SHP77 treated with DMSO at 0.1 percent for 48 hours (cell line): Measurements from ENCODE around the gene AGPS.
"Not testable (repeated sequence)": the region's sequence is repeated elsewhere in the genome, so short reads cannot be mapped to it uniquely, and the experiment has no call there.

Experiments used
- DNase-seq: peaks from one replicate; lab custom pipeline; 2025; lab: John Stamatoyannopoulos, UW

AGPS gene

DNA sequence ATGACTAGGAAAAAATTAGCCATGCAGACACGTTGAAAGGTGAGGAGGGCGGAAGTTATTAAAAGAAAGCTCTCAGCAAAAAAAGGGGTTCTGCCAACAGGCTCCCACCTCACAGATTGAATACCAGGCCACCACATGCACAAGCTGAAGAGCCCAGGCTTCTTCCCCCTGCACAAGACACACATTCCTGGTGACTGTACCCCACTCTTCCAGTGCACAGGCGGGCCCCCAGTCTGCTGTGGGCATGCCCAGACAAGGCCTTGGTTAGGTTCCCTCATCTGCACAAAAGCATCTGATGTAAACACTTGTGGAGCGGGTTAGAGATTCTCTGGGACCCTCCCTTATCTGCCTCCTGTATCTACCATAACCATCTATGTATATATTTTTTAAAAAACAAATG is 81.7 kb downstream of the AGPS start:
- DNase-seq = no peak

DNA sequence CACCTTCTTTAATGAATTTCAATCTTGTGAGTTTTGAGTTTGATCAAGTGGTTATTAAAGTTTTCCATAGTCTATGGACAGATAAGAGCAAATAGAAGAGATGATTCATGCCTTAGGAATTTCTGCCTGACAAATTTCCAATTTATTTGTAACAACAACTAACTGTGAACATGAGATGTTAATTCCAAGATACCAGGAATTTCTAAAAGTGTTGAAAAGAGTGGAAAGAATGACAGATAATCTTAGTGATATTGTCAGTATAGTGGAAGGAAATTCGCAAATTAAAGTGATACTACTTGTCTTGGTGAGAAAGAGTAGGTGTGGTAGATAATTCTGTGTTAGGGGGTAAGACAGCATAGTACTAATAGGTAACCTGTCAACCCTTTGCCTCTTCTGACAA is 82.4 kb downstream of the AGPS start:
- no peak for DNase-seq

- DNase-seq = no peak
Observed at GRCh38 chr2:177476897-177477296, 84.3 kb downstream of the AGPS start.

DNA sequence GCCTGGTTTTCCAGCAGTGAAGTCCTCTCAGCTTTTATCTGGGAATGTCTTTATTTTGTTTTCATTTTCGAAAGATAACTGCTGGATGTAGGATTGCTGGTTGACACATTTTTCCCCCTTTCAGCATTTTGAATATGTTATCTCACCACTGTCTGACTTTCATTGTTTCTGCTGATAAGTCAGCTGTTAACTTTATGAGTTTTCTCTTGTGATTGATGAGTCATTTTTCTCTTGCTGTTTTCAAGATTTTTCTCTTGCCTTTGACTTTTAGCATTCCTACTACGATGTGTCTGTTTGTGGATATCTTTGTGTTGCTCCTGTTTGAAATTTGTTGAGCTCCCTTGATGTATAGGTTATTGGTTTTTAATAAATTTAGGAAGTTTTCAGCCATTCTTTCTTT is 85.5 kb downstream of the AGPS start:
- DNase-seq = no peak

GRCh38 chr2:177478907-177479306 is 86.3 kb downstream of the AGPS start:
- DNase-seq = no peak

- DNase-seq = no peak
Observed at GRCh38 chr2:177482195-177482594, 89.6 kb downstream of the AGPS start.

- no peak for DNase-seq
Observed at GRCh38 chr2:177483531-177483930, 91.0 kb downstream of the AGPS start.

DNA sequence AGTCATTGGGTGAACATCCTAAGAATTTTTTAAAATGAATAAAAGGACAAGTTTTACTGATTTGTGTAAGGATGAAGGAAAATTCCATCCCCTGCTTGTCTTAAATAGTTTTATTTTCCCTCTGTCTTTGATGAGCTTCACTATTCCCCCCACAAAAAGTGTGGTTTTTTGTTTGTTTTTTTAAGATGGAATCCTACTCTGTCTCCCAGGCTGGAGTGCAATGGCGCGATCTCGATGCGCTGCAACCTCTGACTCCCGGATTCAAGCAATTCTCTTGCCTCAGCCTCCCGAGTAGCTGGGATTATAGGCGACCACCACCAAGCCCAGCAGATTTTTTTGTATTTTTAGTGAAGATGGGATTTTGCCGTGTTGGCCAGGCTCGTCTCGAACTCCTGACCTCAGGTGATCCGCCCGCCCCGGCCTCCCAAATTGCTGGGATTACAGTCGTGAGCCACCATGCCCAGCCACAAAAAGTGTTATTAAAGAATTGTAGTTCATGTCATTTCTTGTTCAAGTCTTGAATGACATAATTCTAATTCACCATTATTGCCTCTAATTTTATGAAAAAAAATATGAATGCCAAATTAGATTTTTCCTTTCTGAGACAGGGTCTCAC is 91.7 kb downstream of the AGPS start:
- no peak for DNase-seq

DNA sequence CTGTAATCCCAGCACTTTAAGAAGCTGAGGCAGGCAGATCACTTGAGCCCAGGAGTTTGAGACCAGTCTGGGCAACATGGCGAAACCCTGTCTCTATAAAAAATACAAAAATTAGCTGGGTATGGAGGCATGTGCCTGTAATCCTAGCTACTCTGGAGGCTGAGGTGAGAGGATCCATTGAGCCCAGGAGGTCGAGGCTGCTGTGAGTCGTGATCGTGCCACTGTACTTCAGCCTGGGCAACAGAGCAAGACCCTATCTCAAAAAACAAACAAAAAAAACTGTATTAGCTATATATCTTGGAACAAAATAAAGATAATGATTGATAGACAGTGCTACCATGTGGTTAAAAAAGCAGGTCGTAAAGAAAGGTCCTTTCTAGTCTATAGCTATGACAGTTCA is 93.1 kb downstream of the AGPS start:
- DNase-seq = not testable (repeated sequence)

- no peak for DNase-seq
Observed at GRCh38 chr2:177489719-177490301, 97.2 kb downstream of the AGPS start.

DNA sequence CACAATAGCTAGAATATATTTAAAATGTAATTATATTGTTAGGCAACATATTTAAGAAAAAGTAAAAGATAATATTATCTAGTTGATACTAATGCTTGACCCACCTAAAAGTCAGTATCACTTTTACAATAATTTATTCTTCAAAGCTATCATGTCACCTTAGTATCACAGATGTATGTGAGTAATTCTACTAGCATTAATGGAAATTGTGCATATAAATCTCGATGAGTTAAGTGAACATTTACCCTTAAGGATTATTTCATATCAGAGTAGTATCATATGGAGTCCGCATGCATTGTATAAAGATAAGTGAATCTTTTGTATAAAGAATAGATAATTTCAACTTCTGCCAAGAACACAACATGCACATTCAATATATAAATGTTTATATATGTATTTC is 103.4 kb downstream of the AGPS start:
- DNase-seq = no peak

GRCh38 chr2:177496921-177497320 is 104.3 kb downstream of the AGPS start:
- DNase-seq = no peak

DNA sequence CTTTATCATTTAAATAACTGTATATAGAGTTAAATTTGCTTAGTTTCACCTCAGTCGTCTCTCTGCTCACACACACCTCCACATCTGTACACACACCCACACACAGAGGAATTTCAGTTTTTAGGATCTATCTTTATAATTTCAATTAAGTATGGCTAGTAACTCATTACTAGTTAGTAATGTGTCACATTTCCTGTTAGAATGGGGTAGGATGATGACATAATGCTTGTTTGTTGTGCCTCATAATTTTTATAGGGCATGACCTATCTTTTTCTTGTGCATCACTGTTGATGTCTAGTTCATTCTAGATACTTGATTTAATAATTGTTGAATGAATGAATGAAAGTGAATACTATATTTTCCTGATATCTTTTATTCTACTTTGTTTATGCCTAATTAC is 108.6 kb downstream of the AGPS start:
- DNase-seq = no peak

DNA sequence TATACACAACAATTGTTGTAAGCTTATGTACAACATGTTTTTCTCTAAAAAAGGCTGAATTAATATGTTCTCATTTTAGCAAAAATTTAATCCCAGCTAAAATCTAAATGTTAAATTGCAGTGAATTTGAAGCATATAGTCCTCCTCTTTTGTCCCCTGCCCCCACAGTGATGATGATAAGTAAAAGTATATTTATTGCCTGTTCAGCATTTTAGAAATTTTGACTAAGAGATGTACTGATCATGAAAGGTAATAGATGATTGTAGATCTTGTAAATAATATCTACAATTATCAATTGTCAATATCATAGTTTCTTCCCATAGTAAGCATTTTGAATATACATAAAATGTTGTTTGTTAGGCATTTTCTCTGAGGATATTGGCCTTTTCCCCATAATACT is 113.9 kb downstream of the AGPS start:
- no peak for DNase-seq

DNA sequence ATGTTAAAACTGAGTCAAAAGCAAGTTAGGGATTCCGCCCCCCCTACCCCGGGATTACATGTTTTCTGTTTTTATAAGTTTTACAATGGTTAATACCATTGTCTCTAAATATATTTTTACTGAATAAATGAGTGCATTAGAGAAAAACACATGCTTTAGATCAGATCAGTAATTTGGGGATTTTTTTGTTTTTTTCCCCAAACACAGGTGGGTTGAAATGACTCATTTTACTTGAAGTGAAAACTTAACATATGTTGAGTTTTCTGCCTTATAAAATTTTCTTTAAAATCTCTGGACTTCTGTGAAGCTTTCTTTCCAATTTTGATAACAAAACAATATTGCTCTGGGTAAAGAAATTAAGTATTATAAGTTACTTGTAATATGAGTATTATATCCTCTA is 114.4 kb downstream of the AGPS start:
- no peak for DNase-seq

- no peak for DNase-seq
Observed at GRCh38 chr2:177516824-177517544, 124.4 kb downstream of the AGPS start.

DNA sequence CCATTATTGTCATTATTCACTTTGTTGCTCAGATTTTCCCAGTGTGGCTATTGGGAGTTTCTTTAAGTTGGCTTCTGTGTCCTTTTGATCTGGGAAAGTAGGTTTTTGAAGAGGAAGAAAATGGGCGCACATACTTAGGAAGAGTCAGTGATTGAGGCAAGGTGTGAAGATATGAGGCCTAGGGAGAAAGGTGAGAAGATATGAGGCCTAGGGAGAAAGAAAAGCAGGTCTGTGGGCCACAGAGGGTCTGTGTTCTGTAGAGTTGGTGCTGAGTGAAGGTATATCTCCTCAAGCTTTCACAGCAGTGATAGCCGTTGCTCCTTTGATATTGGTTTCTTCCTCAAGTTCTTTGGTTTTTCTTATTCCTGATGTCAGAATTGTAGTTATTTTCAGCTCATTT is 126.2 kb downstream of the AGPS start:
- no peak for DNase-seq

- no peak for DNase-seq
Observed at GRCh38 chr2:177519534-177520115, 127.1 kb downstream of the AGPS start.

DNA sequence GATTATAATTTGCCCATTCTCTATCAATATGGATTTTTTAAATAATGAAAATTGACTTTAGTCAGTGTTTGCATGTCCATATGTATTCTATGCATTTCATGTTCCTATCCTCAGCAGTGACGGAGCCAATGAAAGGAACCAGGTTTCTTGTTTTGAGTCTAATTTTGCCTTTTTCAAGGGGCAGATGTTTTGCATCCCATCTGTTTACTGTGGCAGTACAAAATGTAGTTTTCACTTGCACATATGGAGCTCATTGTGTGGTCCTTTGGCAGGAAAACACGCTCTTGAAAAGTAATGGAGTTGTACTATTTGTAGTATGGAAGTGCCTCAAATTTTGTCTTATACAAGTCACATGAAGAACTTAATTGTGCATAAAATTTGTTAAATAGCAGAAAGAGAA is 127.8 kb downstream of the AGPS start:
- no peak for DNase-seq

GRCh38 chr2:177523781-177524180 is 131.2 kb downstream of the AGPS start:
- no peak for DNase-seq

- DNase-seq = no peak
Observed at GRCh38 chr2:177525351-177525924, 132.9 kb downstream of the AGPS start.

GRCh38 chr2:177528351-177528933 is 135.9 kb downstream of the AGPS start:
- no peak for DNase-seq

GRCh38 chr2:177529166-177529565 is 136.6 kb downstream of the AGPS start:
- no peak for DNase-seq
